HG03175 (cell line): ENCODE data around the gene PTGDS.

Source experiments
- ATAC-seq: cut with Tn5 transposase; IDR thresholded peaks from one replicate; pipeline ENCODE4 v1.9.1; 2021; ENCODE audit warnings: mild to moderate bottlenecking, moderate library complexity; ENCODE audit not compliant: unreplicated experiment

The PTGDS gene

DNA sequence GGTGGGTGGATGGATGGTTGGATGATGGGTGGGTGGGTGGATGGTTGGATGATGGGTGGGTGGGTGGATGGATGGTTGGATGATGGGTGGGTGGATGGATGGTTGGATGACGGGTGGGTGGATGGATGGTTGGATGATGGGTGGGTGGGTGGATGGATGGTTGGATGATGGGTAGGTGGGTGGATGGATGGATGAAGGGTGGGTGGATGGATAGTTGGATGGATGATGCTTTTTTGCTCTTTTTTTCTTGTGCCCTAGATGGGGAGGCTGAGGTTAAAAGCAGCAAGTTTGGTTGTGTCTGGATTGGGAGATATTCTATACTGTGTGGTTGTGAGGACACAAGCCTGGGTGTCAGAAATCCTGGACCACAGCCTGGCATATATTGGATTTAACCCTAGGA, 19.8 kb upstream of the PTGDS start:
- no peak for ATAC-seq

- no peak for ATAC-seq
Observed at GRCh38 chr9:136957901-136958300, 19.4 kb upstream of the PTGDS start.

- ATAC-seq = no peak
Observed at GRCh38 chr9:136958473-136958872, 18.8 kb upstream of the PTGDS start.

GRCh38 chr9:136958898-136959850, 18.1 kb upstream of the PTGDS start:
- ATAC-seq = no peak

GRCh38 chr9:136960212-136960937, 16.9 kb upstream of the PTGDS start:
- ATAC-seq = no peak

GRCh38 chr9:136960938-136961275, 16.4 kb upstream of the PTGDS start:
- no peak for ATAC-seq

DNA sequence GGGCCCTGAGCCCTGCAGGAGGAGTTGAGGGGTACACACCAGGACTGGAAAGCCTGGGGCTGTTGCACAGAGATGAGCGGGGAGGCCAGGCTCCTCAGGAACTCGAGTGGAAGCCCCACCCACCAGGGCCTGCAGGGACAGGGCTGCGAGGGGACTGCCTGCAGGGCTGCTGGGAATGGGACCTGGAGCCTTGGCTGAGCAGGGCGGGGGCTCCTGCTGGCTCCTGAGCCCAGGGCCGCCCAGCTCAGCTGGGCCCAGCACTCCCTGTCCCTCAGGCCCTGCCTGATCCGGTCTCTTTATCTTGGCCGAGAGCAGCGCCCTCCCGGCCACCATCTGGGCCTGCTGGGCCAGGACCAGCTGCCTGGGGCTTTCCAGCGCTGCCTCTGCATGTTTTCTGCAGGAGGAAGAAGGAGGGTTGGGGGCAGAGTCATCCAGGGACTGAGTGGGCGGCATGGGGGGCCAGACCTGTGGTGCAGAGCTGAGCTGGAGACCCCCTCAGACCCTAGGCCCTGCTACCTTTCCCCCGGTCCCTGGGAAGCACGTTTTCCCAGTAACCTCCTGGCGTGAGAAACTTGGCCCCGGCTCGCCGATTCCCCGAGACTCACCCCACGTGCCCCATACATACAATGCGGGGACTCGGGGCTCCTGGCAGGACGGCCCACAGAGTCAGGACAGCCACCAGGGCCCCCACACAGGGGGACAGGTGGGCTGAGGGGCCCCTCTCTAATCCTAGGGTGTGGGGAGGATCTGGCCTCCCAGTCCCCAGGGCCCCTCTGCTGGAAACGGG, 15.8 kb upstream of the PTGDS start:
- no peak for ATAC-seq

GRCh38 chr9:136962163-136962562, 15.1 kb upstream of the PTGDS start:
- ATAC-seq = no peak

- no peak for ATAC-seq
Observed at GRCh38 chr9:136962701-136963248, 14.5 kb upstream of the PTGDS start.

DNA sequence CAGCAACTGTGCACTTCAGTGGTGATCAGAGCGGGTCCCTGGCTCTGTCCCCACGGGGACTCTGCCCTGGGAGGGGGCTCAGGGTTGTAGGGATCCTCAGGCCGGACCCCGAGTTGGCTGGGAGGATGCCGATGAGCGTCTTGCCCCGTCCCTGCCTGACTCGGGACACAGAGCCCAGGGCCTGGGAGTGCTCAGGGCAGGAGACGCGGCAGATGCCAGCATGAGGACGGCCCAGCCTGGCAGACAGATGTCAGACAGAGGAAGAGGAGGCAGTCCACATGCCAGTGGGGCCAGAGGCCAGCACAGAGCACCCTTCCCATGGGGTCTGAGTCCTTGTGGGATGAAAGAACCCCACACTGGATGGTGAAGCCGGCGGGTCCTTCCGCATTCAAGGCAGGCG, 14.0 kb upstream of the PTGDS start:
- ATAC-seq = no peak

GRCh38 chr9:136963751-136964150, 13.6 kb upstream of the PTGDS start:
- ATAC-seq = no peak

GRCh38 chr9:136964171-136964689, 13.1 kb upstream of the PTGDS start:
- ATAC-seq = no peak

- ATAC-seq = no peak
Observed at GRCh38 chr9:136964833-136965422, 12.4 kb upstream of the PTGDS start.

DNA sequence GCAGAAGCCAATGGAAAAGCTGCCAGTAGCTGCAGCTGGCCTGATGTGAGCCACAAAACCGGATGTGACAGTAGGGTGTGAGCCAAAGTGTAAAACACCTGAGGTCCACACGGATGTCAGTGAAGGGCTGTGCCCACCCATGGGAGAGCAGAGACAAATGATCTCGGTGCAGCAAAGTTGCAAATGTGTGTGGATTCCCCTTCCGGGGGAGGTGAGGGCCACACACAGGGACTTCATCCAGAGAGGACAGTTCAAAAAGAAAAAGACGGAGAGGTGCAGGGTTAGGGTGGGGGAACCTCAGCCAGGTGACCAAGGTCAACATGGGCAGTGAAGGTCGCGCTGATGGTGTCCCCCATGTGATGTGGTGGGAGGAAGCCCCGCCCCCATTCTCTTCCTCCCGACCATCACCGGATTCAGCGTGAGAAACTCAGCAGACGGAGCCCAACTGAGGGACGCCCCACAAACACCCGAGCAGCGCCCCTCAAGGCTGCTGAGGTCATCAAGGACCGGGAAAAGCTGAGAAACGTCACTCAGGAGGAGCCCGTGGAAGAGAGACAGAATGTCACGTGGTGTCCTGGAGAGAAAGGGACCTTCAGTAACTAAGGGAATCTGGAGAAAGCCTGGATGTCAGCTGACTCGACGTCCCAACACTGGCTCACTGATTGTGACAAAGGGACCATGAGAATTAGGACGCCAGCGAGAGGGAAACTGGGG, 11.4 kb upstream of the PTGDS start:
- ATAC-seq = no peak

DNA sequence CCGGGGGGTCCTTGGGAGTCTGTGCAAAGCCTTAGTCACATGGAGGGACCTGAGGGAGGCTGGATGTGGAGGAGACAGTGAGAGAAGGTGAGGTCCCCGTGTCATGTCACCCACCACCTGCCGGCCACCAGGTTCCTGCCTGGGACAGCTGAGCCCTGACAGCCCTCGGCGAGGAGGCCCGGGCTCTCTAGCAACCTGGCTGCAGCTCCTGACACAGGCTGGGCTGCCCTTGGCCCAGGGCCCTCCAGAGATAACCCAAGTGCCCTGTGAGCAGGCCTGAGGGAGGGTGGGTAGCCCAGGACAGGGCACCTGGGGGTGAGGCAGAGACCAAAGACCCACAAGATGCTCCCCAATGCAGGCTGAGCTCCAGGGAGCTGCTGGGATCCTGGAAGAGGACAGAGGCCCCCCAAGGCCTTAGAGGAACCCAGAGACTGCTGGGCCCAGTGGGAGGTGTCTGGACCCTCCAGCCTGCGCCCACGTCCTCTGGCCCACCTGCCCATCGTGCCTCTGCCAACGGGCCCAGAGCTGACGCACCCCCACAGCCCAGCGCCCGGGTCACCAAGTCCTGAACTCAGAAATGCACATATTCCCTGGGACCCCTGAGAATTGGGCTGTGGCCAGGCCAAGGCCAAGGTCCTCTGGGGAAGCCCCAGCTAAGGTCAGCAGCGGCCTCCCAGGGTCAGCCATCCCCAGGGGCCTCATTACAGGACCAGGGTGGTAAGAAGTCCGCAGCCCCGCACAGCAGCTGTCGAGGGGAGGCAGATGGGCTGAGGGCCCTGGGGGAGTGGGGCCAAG, 8.8 kb upstream of the PTGDS start:
- no peak for ATAC-seq

DNA sequence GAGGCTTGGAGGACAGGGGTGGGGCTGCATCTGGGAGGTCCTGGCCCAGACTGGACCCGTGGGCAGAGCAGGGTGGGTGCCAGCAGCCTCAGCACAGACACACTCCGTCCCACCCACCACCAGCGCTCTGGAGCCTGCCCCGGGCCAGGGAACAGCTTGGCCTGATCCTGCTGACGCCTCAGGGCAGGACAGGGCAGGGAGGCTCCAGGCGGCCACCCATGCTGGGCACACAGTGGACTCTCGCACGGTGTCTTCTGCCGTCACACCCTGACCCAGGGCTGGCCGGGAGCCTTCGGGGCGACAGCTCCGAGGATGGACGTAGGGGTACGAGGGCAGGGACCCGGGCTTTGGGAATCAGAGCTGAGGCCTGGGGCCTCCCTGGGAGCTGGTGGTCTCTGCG, 8.2 kb upstream of the PTGDS start:
- ATAC-seq = no peak

- no peak for ATAC-seq
Observed at GRCh38 chr9:136969774-136970173, 7.5 kb upstream of the PTGDS start.

DNA sequence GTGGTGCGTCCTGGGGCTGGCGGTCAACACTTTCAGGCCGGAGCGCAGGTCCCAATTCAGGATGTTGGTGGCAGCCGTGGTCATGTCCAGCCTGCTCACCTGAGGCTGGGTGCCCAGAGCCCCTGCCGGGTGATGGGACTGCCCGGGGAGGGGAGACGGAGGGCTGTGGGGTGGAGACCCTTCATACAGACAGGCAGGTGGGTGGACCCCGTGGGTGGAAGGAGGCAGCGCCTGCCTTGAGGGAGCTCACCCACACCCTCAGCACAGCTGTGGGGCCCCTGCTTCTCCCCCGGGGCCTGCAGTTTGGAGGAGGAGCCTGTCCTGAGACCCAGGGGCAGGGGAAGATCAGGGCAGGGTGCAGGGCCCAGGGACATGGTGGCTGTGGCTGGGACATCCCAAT, 6.9 kb upstream of the PTGDS start:
- no peak for ATAC-seq

DNA sequence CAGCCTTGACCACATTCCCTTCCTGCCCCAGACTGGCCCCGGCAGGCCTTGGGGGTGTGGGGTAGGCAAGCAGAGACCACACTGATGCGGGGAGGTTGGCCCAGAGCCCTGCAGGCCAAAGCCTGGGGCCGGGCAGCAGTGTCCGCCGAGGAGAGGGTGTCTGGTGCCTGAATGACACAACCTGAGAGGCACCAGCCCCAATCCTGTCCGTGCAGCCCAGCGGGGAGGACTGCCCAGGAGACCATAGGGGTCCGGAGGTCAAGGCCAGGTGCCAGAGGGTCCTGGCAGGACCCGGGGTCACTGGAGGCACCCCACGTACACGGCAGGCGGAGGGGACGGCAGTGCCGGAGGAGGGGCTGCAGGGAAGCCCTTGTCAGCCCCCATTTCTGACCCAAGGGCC, 5.6 kb upstream of the PTGDS start:
- no peak for ATAC-seq
